Lung (tissue), 12 donors: ENCODE results near the gene LEFTY1. TPM values are rescaled to one million over a fixed set of nuclear protein-coding genes. Genes with fewer than 3 reads are reported as not detected.

Experiments used
- ATAC-seq: fragments of 200-7000 bp; cut with Tn5 transposase; one replicate; pipeline ENCODE4 v1.9.1; 2020; ENCODE audit warnings: moderate number of reproducible peaks; ENCODE audit not compliant: insufficient read depth, low FRiP score
- DNase-seq, 3 donors: peaks; one replicate each; pipeline ENCODE4 v3.0.0-alpha.2; 2013 to 2017
- H3K27ac ChIP-seq, 2 donors: one replicate each; pipeline ENCODE4 v1.5.1; 2013; ENCODE audit warnings: mild to moderate bottlenecking in 2 of 2, moderate library complexity in 2 of 2, control low read depth in 1 of 2, inconsistent platforms in 1 of 2, low read depth in 1 of 2, low read length in 1 of 2
- H3K27me3 ChIP-seq, 3 donors: one replicate each; pipeline ENCODE4 v1.5.1; 2013; ENCODE audit warnings: low read length in 2 of 3; ENCODE audit not compliant: control insufficient read depth in 3 of 3, insufficient read depth in 3 of 3
- H3K36me3 ChIP-seq, 4 donors: one replicate each; pipeline ENCODE4 v1.5.1; 2013; ENCODE audit warnings: low read length in 4 of 4, mild to moderate bottlenecking in 1 of 4, moderate library complexity in 1 of 4; ENCODE audit not compliant: control insufficient read depth in 4 of 4, insufficient read depth in 4 of 4
- H3K4me1 ChIP-seq, 5 donors: one replicate each; pipeline ENCODE4 v1.5.1; 2013; ENCODE audit warnings: low read length in 5 of 5, mild to moderate bottlenecking in 2 of 5, moderate library complexity in 1 of 5; ENCODE audit not compliant: control insufficient read depth in 5 of 5, insufficient read depth in 5 of 5
- H3K4me3 ChIP-seq: one replicate; pipeline ENCODE4 v1.5.1; 2013; ENCODE audit warnings: mild to moderate bottlenecking, control low read depth, moderate library complexity
- H3K9ac ChIP-seq, 2 donors: one replicate each; pipeline ENCODE4 v1.5.1; 2013; ENCODE audit warnings: low read length in 2 of 2, control low read depth in 1 of 2; ENCODE audit not compliant: insufficient read depth in 1 of 2
- H3K9me3 ChIP-seq, 4 donors: one replicate each; pipeline ENCODE4 v1.5.1; 2013; ENCODE audit warnings: low read length in 3 of 4, mild to moderate bottlenecking in 1 of 4, moderate library complexity in 1 of 4; ENCODE audit not compliant: control insufficient read depth in 4 of 4, insufficient read depth in 3 of 4
- CTCF ChIP-seq: IDR thresholded peaks from 2 replicates; pipeline ENCODE4 v1.5.1; 2012; ENCODE audit warnings: mild to moderate bottlenecking; ENCODE audit errors: control extremely low read depth, extremely low read depth
- WGBS, 2 donors: extraction: QIAGEN DNeasy Blood & Tissue Kit; methylation state at CpG; one replicate each; pipeline ENCODE4 v1.1.7; 2013; 5-methylcytosine and 5-hydroxymethylcytosine counted together
- polyA plus RNA-seq, 2 donors: library from polyadenylated mRNA; stranded (reverse); fragments of 200-250 nt; gene quantifications; one replicate each; pipeline ENCODE4 v1.2.1, GENCODE V29; 2013
- total RNA-seq, 2 donors: library from RNA; depleted of rRNA in 1 of 2; stranded (reverse); fragments of >200 nt in 1 of 2; gene quantifications; one replicate each; pipeline ENCODE4 v1.2.1, GENCODE V29; 2014 to 2021
- donor health status: control.
- donor health status: control.
- donor health status: Bipolar disorder and iron deficiency.
- donor health status: healthy.
- donor health status: DM: yes; HTN: yes; CAD: no.

The LEFTY1 gene
- total and polyA plus RNA-seq, 4 donors: 0.12 to 2.1 (median 0.34) TPM

GRCh38 chr1:225843426-225843795, 45.5 kb downstream of the LEFTY1 start:
- H3K4me3 ChIP-seq: no peak overlapping the region
- no peaks in the 10 kb centered on the region for H3K9me3 ChIP-seq
- ATAC-seq (no peak), DNase-seq (no peak)
- H3K9ac ChIP-seq: no peak overlapping the region
- H3K36me3 ChIP-seq: peaks cover 0 to 62% (median 56%) of the 10 kb centered on the region in 4 donors
- no peaks in the 10 kb centered on the region for H3K27me3 ChIP-seq
- H3K4me1 ChIP-seq: peaks cover 0 to 25% (median 4%) of the 10 kb centered on the region in 5 donors
- no peak overlapping the region for H3K27ac ChIP-seq
- WGBS, 2 donors: 82 to 91% methylated on average over 6 of the region's 6 CpGs
- TF ChIP-seq CTCF: no peak

- DNase-seq (no peak), ATAC-seq (no peak)
- Histone ChIP-seq H3K4me3 (no peak overlapping the region), H3K27me3 (no peaks in the 10 kb centered on the region), H3K9me3 (no peaks in the 10 kb centered on the region), H3K4me1 (peaks cover 0 to 20% (median 0%) of the 10 kb centered on the region in 5 donors), H3K27ac (no peak overlapping the region), H3K9ac (no peak overlapping the region), H3K36me3 (peaks cover 0 to 61% (median 57%) of the 10 kb centered on the region in 4 donors)
- 93 to 95% methylated on average over 6 of the region's 6 CpGs for WGBS, 2 donors
- no peak for TF ChIP-seq CTCF
Measured at GRCh38 chr1:225842788-225843425, 46.0 kb downstream of the LEFTY1 start.

- H3K27ac ChIP-seq: no peak overlapping the region
Measured at GRCh38 chr1:225842074-225842473, 46.9 kb downstream of the LEFTY1 start.

More at GRCh38 chr1:225842074-225842473, 46.9 kb downstream of the LEFTY1 start:
- H3K9me3 ChIP-seq: no peaks in the 10 kb centered on the region
- DNase-seq (no peak), ATAC-seq (no peak)
- 80 to 82% methylated on average over 12 of the region's 12 CpGs for WGBS, 2 donors
- no peak overlapping the region for H3K9ac ChIP-seq
- no peaks in the 10 kb centered on the region for H3K27me3 ChIP-seq
- peaks cover 0 to 15% (median 0%) of the 10 kb centered on the region in 5 donors for H3K4me1 ChIP-seq
- H3K36me3 ChIP-seq: peaks cover 0 to 59% (median 54%) of the 10 kb centered on the region in 4 donors
- no peak overlapping the region for H3K4me3 ChIP-seq
- no peak for TF ChIP-seq CTCF
